GM19025 (cell line): Measurements from ENCODE around the gene CDC25B.

ENCODE experiments used
- ATAC-seq: cut with Tn5 transposase; IDR thresholded peaks from one replicate; pipeline ENCODE4 v1.9.1; 2021; ENCODE audit warnings: mild to moderate bottlenecking, low read depth, moderate library complexity; ENCODE audit not compliant: unreplicated experiment

The CDC25B gene

DNA sequence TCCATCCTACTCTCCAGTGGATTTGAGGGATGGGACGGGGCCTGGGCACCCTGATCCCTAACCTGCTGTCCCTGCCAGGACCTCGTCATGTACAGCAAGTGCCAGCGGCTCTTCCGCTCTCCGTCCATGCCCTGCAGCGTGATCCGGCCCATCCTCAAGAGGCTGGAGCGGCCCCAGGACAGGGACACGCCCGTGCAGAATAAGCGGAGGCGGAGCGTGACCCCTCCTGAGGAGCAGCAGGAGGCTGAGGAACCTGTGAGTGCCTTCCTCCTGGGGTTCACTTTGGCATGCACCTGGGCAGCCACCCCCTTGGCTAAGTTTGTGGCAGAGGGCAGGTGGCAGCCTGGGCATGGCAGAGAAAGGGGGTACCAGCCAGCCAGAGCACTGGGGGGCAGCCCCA lies 5.7 kb downstream of the CDC25B start:
- no peak for ATAC-seq

- no peak for ATAC-seq
These were observed 6.6 kb downstream of the CDC25B start for GRCh38 chr20:3802524-3803239.

DNA sequence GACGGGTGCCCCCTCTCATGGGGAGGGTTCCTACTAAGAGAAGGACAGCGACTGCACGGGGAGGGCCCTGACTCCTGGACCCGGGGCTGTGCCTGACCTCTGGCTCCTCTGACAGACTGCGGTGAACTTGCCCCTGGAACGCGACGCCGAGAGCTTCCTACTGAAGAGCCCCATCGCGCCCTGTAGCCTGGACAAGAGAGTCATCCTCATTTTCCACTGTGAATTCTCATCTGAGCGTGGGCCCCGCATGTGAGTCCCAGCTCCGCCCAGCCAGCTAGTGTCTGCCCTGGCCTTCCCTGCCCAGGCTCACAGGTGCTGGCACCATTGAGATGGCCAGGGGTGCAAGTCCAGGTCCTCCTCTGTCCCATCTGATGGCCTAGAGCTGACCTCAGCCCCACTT lies 7.2 kb downstream of the CDC25B start:
- ATAC-seq, result no peak

GRCh38 chr20:3803854-3804253 lies 7.7 kb downstream of the CDC25B start:
- ATAC-seq, result no peak

DNA sequence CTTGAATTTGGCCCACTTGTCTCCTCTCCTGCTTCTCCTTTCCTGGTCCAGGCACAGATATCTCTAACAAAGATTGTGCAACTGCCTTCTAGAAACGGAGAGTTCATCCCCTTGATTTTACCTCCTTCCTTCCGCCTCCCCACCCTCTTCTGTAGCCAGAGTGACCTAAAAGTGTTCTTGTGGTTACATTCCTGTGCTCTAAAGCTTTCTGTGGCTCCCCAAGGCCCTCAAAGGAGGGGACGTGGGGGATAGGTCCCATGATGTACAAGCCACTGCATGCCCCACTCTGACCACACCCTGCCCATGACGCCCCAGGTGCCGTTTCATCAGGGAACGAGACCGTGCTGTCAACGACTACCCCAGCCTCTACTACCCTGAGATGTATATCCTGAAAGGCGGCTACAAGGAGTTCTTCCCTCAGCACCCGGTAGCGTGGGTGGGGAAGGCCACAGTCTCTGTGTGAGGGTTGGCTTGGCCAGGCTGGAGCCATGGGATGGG lies 8.2 kb downstream of the CDC25B start:
- no peak for ATAC-seq

- ATAC-seq, result no peak
These were observed 8.7 kb downstream of the CDC25B start for GRCh38 chr20:3804781-3805180.

DNA sequence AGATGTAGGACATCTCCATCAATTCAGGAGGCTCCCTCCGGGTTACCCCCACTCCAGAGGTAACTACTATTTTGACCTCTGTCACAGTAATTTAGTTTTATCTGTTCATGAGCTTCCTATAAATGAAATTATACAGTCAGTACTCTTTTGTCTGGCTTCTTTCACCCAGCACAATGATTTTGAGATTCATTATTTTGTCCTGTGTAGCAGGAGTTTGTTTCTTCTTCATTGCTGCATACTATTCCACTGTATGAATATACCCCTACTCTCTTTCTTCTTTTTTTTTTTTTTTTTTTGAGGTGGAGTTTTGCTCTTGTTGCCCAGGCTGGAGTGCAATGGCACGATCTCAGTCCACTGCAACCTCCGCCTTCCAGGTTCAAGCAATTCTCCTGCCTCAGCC lies 12.4 kb downstream of the CDC25B start:
- ATAC-seq, result no peak

DNA sequence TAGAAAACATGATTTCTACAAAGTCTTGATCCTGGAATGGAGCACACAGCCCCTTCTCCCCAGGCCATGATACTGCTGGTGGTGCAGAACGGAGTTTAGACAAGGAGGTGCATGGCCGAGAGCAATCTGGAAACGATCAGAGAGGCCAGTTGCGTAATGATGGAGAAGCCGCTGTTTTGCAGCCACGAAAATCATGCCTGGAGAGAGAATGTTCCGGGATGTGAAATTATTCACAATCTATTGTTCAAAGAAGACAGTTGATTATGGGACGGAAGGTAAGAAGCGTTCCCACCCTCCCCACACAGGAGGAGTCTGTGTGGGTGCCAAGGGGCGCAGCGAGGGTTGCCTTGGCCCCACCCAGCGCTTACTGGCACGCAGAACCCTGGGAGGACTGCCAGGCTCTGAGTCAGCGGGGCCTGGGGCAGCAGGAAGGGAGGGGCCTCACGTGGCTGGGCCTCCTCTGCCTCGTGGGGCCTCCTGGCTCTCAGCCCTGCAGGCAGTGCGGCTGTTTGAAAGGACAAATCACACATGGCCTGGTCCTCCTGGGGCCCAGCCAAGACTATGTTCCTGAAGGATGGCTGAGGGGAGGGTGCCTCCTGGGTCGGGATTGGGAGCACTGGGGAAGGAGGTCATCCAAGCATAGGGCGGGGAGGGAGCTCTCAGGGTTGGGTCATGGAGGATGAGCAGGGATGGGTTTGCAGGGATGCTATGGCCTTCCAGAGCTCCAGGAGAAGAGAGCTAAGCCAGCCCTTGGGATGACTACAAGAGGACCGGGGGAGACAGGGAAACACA lies 15.6 kb downstream of the CDC25B start:
- no peak for ATAC-seq

GRCh38 chr20:3812259-3812681 lies 16.2 kb downstream of the CDC25B start:
- ATAC-seq, result no peak

DNA sequence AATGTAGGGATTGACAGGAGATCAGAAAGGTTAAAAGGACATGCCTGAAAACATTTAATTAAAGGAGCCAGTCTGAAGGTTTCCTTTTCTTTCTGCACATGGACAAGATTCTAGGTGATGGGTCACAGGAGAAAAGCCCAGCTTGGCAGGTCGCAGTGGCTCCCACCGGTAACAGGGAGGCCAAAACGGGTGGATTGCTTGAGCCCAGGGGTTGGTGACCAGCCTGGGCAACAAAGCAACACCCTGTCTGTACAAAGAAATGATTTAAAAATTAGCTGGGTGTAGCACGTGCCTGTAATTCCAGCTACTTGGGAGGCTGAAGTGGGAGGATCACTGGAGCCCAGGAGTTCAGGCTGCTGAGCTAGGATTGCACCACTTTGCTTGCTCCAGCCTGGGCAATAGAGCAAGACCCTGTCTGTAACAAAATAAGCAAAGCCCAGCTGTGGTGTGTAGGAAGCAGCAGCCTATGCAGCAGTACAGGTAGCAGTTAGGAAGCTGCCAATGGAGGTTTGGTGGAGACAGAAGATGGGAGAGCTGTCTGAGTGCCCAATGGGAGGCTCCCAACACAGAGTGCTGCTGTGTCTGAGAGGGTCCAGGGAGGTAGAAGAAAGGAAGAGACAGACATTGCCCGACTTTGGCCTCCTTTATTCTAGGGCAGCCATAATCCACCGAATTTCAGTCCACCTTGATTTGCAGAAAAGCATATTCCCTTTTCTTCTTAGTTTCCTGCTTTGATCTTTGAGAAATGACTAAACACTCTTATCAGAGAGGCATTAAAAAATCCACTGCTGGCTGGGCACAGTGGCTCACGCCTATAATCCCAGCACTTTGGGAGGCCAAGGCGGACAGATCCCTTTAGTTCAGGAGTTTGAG lies 17.1 kb downstream of the CDC25B start:
- ATAC-seq, result no peak

GRCh38 chr20:3813848-3814581 lies 17.9 kb downstream of the CDC25B start:
- ATAC-seq, result no peak

GRCh38 chr20:3814928-3815495 lies 18.9 kb downstream of the CDC25B start:
- ATAC-seq, result no peak

DNA sequence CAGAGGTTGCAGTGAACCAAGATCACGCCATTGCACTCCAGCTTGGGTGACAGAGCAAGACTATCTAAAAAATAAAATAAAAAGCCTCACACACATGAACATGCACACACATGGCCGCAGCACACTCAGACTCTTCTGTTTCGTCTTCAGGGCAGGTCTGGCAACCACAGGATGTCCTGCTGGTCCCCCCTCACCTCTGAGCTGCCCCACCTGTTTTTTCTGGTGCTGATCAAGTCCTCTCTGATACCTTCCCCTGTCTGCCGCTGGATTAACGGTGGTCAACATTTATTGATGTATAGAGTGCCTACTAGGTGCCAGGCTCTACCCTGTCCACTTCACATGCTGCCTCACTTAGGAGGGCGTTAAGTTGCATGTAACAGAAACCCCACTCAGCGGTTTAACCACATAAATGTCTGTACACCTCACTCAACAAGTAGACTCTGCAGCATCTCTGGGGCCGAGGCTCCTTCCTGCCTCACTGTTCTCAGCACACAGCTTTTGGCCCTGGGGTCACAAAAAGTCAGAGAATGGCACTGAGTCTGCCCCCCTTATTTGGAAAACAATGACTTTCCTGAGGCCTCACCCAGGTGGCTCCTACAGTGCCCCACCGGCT lies 19.7 kb downstream of the CDC25B start:
- ATAC-seq, result no peak

GRCh38 chr20:3818155-3819151 lies 22.3 kb downstream of the CDC25B start:
- ATAC-seq, result no peak

DNA sequence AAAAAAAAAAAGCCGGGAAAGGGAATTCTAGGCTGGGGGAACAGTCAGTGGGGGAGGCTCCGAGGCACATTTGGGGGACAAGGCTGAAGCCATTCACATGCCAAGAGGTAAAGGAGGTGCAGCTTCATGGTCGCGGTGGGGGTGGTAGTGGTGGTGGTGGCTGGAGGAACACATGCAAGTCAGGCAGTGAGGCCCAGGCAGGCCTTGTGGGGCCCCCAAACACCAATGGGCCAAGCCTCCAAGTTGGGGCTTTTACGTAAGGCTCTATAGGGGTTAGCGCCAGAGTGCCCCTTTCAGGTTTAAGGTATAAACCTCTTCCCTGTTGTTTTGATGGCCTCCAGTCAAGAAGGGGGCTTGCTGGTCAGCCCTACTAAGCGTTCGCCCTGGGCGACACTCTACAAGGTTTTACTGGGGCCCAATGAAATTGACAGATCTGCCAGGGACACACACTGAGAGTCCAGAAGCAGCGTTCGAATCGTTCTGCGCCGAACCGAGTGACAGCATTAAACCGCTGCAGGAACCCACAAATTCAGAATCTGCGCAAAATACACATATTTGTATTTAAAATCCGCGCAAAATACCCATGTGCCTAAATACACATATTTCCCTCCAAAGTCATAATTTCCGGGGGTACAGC lies 23.4 kb downstream of the CDC25B start:
- no peak for ATAC-seq

GRCh38 chr20:3820048-3820900 lies 24.2 kb downstream of the CDC25B start, which contains the start of gene AP5S1:
Gene AP5S1 (plus strand): TSS chr20:3820547. CDS start chr20:3822118, 1,571 bp downstream.
- ATAC-seq, result peak; percentile 81
